Esophagus squamous epithelium (tissue), 4 donors: ENCODE data around the gene UVRAG.

Source experiments
- POLR2A ChIP-seq, 4 donors: fragments of 450-650 bp; IDR thresholded peaks; one replicate each; pipeline ENCODE4 v1.6.1; 2017; ENCODE audit warnings: antibody characterized with exemption in 4 of 4, mild to moderate bottlenecking in 4 of 4, moderate library complexity in 3 of 4
- TF ChIP-seq, protein P1 (sequence below), 6 experiments: fragments of 450-650 bp in 4 of 6; fragments of 200-600 bp in 2 of 6; sonication (generic) in 2 of 6; IDR thresholded peaks; one replicate each; pipeline ENCODE4 v1.5.1; 2016 to 2019; ENCODE audit warnings: antibody characterized with exemption in 6 of 6, mild to moderate bottlenecking in 4 of 6, moderate library complexity in 4 of 6

DNA sequence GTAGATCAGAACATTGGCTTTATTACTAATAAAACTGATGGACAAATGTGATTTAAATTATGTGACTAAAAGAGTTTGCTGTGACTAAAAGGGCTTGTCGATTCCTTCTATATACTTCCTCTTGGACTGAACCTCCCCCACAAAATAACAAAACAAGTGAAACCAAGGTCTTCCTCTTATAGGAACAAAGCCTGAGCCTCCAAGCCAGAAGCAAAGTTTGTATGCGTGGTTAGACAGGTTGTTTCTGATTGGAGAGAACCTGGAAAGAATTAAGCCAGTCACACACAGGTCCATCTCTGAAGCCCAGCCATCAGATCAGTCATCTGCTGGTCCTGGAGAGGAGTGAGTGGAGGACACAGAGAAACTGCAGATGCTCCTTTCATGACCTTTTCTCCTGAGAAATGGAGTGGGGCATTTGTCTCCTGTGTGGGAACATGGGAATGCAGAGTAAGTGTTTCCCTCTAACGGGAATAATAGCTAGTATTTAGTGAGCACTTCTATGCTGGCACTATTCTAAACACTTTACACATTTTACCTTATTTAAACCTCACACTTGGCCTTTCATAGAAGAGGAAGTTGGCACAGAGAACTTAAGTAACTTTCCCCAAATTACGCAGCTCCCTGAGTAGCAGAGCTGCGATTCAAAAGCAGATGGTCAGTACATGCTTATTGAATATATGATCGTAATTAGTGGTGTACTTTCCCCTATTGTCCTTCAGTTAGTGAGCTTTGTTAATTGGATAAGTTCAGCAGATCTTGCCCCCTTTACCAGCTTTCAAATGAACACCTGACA lies 77.1 kb downstream of the UVRAG start:
- TF ChIP-seq, protein P1, sequence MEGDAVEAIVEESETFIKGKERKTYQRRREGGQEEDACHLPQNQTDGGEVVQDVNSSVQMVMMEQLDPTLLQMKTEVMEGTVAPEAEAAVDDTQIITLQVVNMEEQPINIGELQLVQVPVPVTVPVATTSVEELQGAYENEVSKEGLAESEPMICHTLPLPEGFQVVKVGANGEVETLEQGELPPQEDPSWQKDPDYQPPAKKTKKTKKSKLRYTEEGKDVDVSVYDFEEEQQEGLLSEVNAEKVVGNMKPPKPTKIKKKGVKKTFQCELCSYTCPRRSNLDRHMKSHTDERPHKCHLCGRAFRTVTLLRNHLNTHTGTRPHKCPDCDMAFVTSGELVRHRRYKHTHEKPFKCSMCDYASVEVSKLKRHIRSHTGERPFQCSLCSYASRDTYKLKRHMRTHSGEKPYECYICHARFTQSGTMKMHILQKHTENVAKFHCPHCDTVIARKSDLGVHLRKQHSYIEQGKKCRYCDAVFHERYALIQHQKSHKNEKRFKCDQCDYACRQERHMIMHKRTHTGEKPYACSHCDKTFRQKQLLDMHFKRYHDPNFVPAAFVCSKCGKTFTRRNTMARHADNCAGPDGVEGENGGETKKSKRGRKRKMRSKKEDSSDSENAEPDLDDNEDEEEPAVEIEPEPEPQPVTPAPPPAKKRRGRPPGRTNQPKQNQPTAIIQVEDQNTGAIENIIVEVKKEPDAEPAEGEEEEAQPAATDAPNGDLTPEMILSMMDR (IDR thresholded peaks at IDR 0.05) = no peak
- TF ChIP-seq POLR2A (IDR thresholded peaks at IDR 0.05) = no peak
